HCT116 (cell line): ENCODE measurements around the gene RAB27B. TPM values are rescaled to one million over a fixed set of nuclear protein-coding genes. Genes with fewer than 3 reads are reported as not detected.

ENCODE experiments used
- ATAC-seq: fragments of 200-7000 bp; cut with Tn5 transposase; 2 replicates; pipeline ENCODE4 v1.9.1; 2020; ENCODE audit warnings: mild to moderate bottlenecking, moderate library complexity
- BruUV-seq: library from RNA; stranded (reverse); fragments of 400-500 nt; replicated peaks from 2 replicates; lab custom pipeline; 2021; lab: Mats Ljungman, UMichigan
- CTCF ChIA-PET: fragments of 300-600 bp; sonication (Branson Sonifier 250); formaldehyde crosslinking; loops from one replicate; lab custom pipeline; 2021; ENCODE audit warnings: antibody characterized with exemption; lab: Charles Lee
- POLR2A ChIA-PET: fragments of 300-600, 350-600 bp; sonication (Branson Sonifier 250); formaldehyde crosslinking; loops from one replicate; lab custom pipeline; 2021; ENCODE audit warnings: antibody characterized with exemption; lab: Charles Lee
- RAD21 ChIA-PET, 2 experiments: fragments of 300-600 bp; sonication (Branson Sonifier 250); formaldehyde crosslinking; loops; one replicate each; lab custom pipeline; 2023; ENCODE audit warnings: low total read pairs in 2 of 2; ENCODE audit not compliant: uncharacterized antibody in 2 of 2, unreplicated experiment in 2 of 2, low non-redundant PET in 1 of 2; lab: Charles Lee
- DNase-seq: peaks from one replicate; pipeline ENCODE4 v3.0.0-alpha.2; 2010; ENCODE audit warnings: low read depth, low spot score
- H2AFZ ChIP-seq: fragments of 200-600 bp; shearing (Covaris generic), sonication (generic); 2 replicates; pipeline ENCODE4 v1.6.1; 2017; ENCODE audit warnings: low read depth, mixed run types, mixed read lengths, antibody characterized with exemption, low read length; ENCODE audit not compliant: poor library complexity, severe bottlenecking
- H3K27ac ChIP-seq: 2 replicates; pipeline ENCODE4 v1.5.1; 2012; ENCODE audit warnings: low read depth, low read length
- H3K27me3 ChIP-seq: fragments of 200-600 bp; sonication (generic); 2 replicates; pipeline ENCODE4 v1.6.1; 2016; ENCODE audit warnings: mixed run types, low read length, mixed read lengths; ENCODE audit not compliant: insufficient read depth
- H3K36me3 ChIP-seq, 2 experiments: fragments of 200-500 bp in 1 of 2; fragments of 200-600 bp in 1 of 2; sonication (Bioruptor generic) in 1 of 2; sonication (generic) in 1 of 2; 2 replicates each; pipeline versions ENCODE4 v1.5.1 to v1.6.1; 2014 to 2016; ENCODE audit warnings: low read length in 2 of 2, inconsistent platforms in 1 of 2, mixed read lengths in 1 of 2, mixed run types in 1 of 2; ENCODE audit not compliant: insufficient read depth in 2 of 2, control insufficient read depth in 1 of 2
- H3K4me1 ChIP-seq, 2 experiments: fragments of 200-600 bp in 1 of 2; sonication (generic) in 1 of 2; 2 replicates each; pipeline versions ENCODE4 v1.5.1 to v1.6.1; 2012 to 2017; ENCODE audit warnings: low read length in 2 of 2, inconsistent platforms in 1 of 2, mild to moderate bottlenecking in 1 of 2, mixed read lengths in 1 of 2, mixed run types in 1 of 2, moderate library complexity in 1 of 2; ENCODE audit not compliant: insufficient read depth in 2 of 2, control insufficient read depth in 1 of 2
- H3K4me2 ChIP-seq: fragments of 200-600 bp; sonication (generic); 2 replicates; pipeline ENCODE4 v1.6.1; 2017; ENCODE audit warnings: mixed run types, low read length, mixed read lengths
- H3K4me3 ChIP-seq, 2 experiments: fragments of 200-600 bp in 1 of 2; sonication (generic) in 1 of 2; replicated peaks in 1 of 2; 2 replicates each; pipeline ENCODE4 v1.5.1; 2011 to 2016; ENCODE audit warnings: low read length in 2 of 2, control low read depth in 1 of 2, low read depth in 1 of 2, mild to moderate bottlenecking in 1 of 2, mixed read lengths in 1 of 2, mixed run types in 1 of 2
- H3K79me2 ChIP-seq: fragments of 200-600 bp; sonication (generic); 2 replicates; pipeline ENCODE4 v1.6.1; 2017; ENCODE audit warnings: mild to moderate bottlenecking, mixed run types, low read length, moderate library complexity, mixed read lengths; ENCODE audit not compliant: insufficient read depth
- H3K9ac ChIP-seq: fragments of 200-600 bp; sonication (generic); 2 replicates; pipeline ENCODE4 v1.6.1; 2016; ENCODE audit warnings: low read length, mixed read lengths
- H3K9me2 ChIP-seq: fragments of 200-600 bp; sonication (generic), shearing (Covaris generic); 2 replicates; pipeline ENCODE4 v1.6.1; 2017; ENCODE audit warnings: mixed run types, mild to moderate bottlenecking, moderate library complexity; ENCODE audit not compliant: insufficient read depth
- H3K9me3 ChIP-seq, 2 experiments: fragments of 200-500 bp in 1 of 2; fragments of 200-600 bp in 1 of 2; sonication (Bioruptor generic) in 1 of 2; sonication (generic) in 1 of 2; 2 replicates each; pipeline ENCODE4 v1.6.1; 2014 to 2017; ENCODE audit warnings: low read length in 2 of 2, mixed read lengths in 2 of 2, inconsistent platforms in 1 of 2, low read depth in 1 of 2, mild to moderate bottlenecking in 1 of 2, mixed run types in 1 of 2, moderate library complexity in 1 of 2; ENCODE audit not compliant: control insufficient read depth in 1 of 2, insufficient read depth in 1 of 2
- H4K20me1 ChIP-seq: fragments of 200-600 bp; sonication (generic), shearing (Covaris generic); 2 replicates; pipeline ENCODE4 v1.6.1; 2017; ENCODE audit warnings: mixed run types, mild to moderate bottlenecking, moderate library complexity; ENCODE audit not compliant: insufficient read depth
- ATF3 ChIP-seq: IDR thresholded peaks from 2 replicates; pipeline ENCODE4 v1.6.1; 2012
- CBX3 ChIP-seq: IDR thresholded peaks from 2 replicates; pipeline ENCODE4 v1.6.1; 2012; ENCODE audit warnings: low read depth
- JUND ChIP-seq: IDR thresholded peaks from 2 replicates; pipeline ENCODE4 v1.6.1; 2012
- POLR2A ChIP-seq: IDR thresholded peaks from 2 replicates; pipeline ENCODE4 v1.7.0; 2011; ENCODE audit warnings: borderline replicate concordance; ENCODE audit not compliant: insufficient read depth, insufficient read length; ENCODE audit errors: extremely low read depth
- POLR2AphosphoS5 ChIP-seq: IDR thresholded peaks from 2 replicates; pipeline ENCODE4 v1.6.1; 2011; ENCODE audit warnings: mild to moderate bottlenecking, low read depth, low read length, moderate library complexity
- RAD21 ChIP-seq: IDR thresholded peaks from 2 replicates; pipeline ENCODE4 v1.6.1; 2012; ENCODE audit warnings: low read depth, mild to moderate bottlenecking
- SIN3A ChIP-seq: IDR thresholded peaks from 2 replicates; pipeline ENCODE4 v1.6.1; 2012; ENCODE audit warnings: low read depth
- SP1 ChIP-seq: IDR thresholded peaks from 2 replicates; pipeline ENCODE4 v1.6.1; 2012; ENCODE audit warnings: low read depth
- SRF ChIP-seq: IDR thresholded peaks from 2 replicates; pipeline ENCODE4 v1.6.1; 2012; ENCODE audit warnings: low read depth
- TCF7L2 ChIP-seq: IDR thresholded peaks from 2 replicates; pipeline ENCODE4 v1.7.0; 2011; ENCODE audit warnings: borderline replicate concordance, inconsistent platforms; ENCODE audit not compliant: insufficient read depth, insufficient read length; ENCODE audit errors: extremely low read depth
- YY1 ChIP-seq: IDR thresholded peaks from 2 replicates; pipeline ENCODE4 v1.6.1; 2011; ENCODE audit warnings: low read length, low read depth, moderate library complexity, mild to moderate bottlenecking; ENCODE audit not compliant: insufficient replicate concordance; ENCODE audit errors: extremely low read depth
- ZFX ChIP-seq: fragments of 450-650 bp; IDR thresholded peaks from 2 replicates; pipeline ENCODE4 v1.6.1; 2017
- ZNF274 ChIP-seq: fragments of 200-500 bp; sonication (Bioruptor generic); IDR thresholded peaks from 2 replicates; pipeline ENCODE4 v1.6.1; 2014; ENCODE audit warnings: mild to moderate bottlenecking, low read depth, low read length, inconsistent platforms
- intact Hi-C: fragments of 100-400 bp; cut with micrococcal nuclease; formaldehyde crosslinking; loops from 2 replicates; pipeline ENCODE4 v1.10.0; 2022
- total RNA-seq: library from RNA; stranded (reverse); gene quantifications from one replicate; pipeline ENCODE4 v1.2.1, GENCODE V29; 2021; ENCODE audit not compliant: unreplicated experiment
- TF ChIP-seq, protein P1 (sequence below): IDR thresholded peaks from 2 replicates; pipeline ENCODE4 v1.6.1; 2011; ENCODE audit warnings: mild to moderate bottlenecking, low read length, moderate library complexity; ENCODE audit not compliant: insufficient replicate concordance; ENCODE audit errors: extremely low read depth

The RAB27B gene
- total RNA-seq, 1 experiment from 2014 or later = 2.2 TPM

DNA sequence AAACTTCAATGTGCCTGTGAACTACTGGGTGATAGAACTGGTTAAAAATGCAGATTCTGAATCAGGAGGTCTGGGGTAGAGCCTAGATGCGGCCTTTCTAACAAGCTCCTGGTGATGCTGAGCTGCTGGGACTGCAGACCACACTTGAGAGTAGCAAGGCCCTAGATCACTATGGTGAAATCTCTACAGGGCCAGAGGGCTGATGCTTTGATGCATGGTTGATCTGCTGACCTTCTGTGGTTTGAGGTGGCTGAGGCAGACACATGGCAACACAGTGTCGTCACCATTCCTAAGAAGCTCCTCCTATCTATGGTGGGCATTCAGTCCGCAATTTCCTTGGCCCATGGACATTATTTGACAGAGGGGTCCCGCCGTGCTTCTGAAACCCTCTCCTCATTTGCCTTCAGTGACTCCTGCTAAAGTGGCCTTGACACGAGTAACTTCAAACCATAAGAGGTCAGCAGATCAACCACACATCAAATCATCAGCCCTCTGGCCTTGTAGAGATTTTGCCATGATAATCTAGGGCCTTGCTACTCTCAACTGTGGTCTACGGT lies 111.2 kb downstream of the RAB27B start (continued):
- TF ChIP-seq, protein P1, sequence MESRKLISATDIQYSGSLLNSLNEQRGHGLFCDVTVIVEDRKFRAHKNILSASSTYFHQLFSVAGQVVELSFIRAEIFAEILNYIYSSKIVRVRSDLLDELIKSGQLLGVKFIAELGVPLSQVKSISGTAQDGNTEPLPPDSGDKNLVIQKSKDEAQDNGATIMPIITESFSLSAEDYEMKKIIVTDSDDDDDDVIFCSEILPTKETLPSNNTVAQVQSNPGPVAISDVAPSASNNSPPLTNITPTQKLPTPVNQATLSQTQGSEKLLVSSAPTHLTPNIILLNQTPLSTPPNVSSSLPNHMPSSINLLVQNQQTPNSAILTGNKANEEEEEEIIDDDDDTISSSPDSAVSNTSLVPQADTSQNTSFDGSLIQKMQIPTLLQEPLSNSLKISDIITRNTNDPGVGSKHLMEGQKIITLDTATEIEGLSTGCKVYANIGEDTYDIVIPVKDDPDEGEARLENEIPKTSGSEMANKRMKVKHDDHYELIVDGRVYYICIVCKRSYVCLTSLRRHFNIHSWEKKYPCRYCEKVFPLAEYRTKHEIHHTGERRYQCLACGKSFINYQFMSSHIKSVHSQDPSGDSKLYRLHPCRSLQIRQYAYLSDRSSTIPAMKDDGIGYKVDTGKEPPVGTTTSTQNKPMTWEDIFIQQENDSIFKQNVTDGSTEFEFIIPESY = no peak
- TF ChIP-seq CBX3 = no peak
- no peak for TF ChIP-seq SRF
- no peak for TF ChIP-seq ATF3
- no peak for TF ChIP-seq JUND
- TF ChIP-seq RAD21 = no peak
- no peak for TF ChIP-seq SP1
- no peak for TF ChIP-seq YY1
- TF ChIP-seq POLR2AphosphoS5 = no peak
- no peak for TF ChIP-seq ZNF274
- no peak for TF ChIP-seq TCF7L2
- no peak for TF ChIP-seq ZFX
- no peak for TF ChIP-seq SIN3A
- no peak for TF ChIP-seq POLR2A

GRCh38 chr18:54942144-54942543 lies 113.9 kb downstream of the RAB27B start:
- CTCF ChIA-PET = no interaction called here
- no peak overlapping the region for H2AFZ ChIP-seq
- H3K9ac ChIP-seq = no peak overlapping the region
- H3K4me2 ChIP-seq = no peak overlapping the region
- H3K4me3 ChIP-seq = no peak overlapping the region
- H3K36me3 ChIP-seq = no peaks in the 10 kb centered on the region
- peaks cover 9 to 19% of the 10 kb centered on the region in 2 experiments for H3K4me1 ChIP-seq
- H3K9me3 ChIP-seq = no peaks in the 10 kb centered on the region
- POLR2A ChIA-PET = no interaction called here
- H3K27me3 ChIP-seq = no peaks in the 10 kb centered on the region
- TF ChIP-seq ZFX = no peak
- H4K20me1 ChIP-seq = no peaks in the 10 kb centered on the region
- no peak for DNase-seq
- no TSS peak for BruUV-seq
- H3K79me2 ChIP-seq = no peaks in the 10 kb centered on the region
- no peak overlapping the region for H3K27ac ChIP-seq
- ATAC-seq = no peak
- intact Hi-C loops = no loop called here
- no peaks in the 10 kb centered on the region for H3K9me2 ChIP-seq
- RAD21 ChIA-PET = no interaction called here
